Activated naive CD4-positive, alpha-beta T cell treated with anti-CD3 and anti-CD28 coated beads, Interleukin-2, amount 50 U/mL, for 24 hours (primary cell): ENCODE data around the gene TUBGCP5.
"Not testable (repeated sequence)": the region's sequence is repeated elsewhere in the genome, so short reads cannot be mapped to it uniquely, and the experiment has no call there.

Source experiments
- H3K27ac Mint-ChIP-seq: one replicate; pipeline ENCODE4 v1.8.0; 2021; ENCODE audit warnings: mild to moderate bottlenecking, mixed read lengths
- H3K27me3 Mint-ChIP-seq: one replicate; pipeline ENCODE4 v1.8.0; 2021; ENCODE audit warnings: mixed read lengths
- H3K36me3 Mint-ChIP-seq: one replicate; pipeline ENCODE4 v1.8.0; 2021; ENCODE audit warnings: mixed read lengths
- H3K4me1 Mint-ChIP-seq: one replicate; pipeline ENCODE4 v1.8.0; 2021; ENCODE audit warnings: mixed read lengths
- H3K4me3 Mint-ChIP-seq: one replicate; pipeline ENCODE4 v1.8.0; 2021; ENCODE audit warnings: mild to moderate bottlenecking, mixed read lengths
- H3K9me3 Mint-ChIP-seq: one replicate; pipeline ENCODE4 v1.8.0; 2021; ENCODE audit warnings: mixed read lengths

TUBGCP5 gene

GRCh38 chr15:23052522-23052921 is 13.2 kb upstream of the TUBGCP5 start:
- Mint-ChIP-seq H3K27me3 (peaks cover 3% of the 10 kb centered on the region), H3K36me3 (no peaks in the 10 kb centered on the region), H3K27ac (no peak overlapping the region), H3K4me1 (no peaks in the 10 kb centered on the region), H3K4me3 (no peak overlapping the region), H3K9me3 (peaks cover 4% of the 10 kb centered on the region)

DNA sequence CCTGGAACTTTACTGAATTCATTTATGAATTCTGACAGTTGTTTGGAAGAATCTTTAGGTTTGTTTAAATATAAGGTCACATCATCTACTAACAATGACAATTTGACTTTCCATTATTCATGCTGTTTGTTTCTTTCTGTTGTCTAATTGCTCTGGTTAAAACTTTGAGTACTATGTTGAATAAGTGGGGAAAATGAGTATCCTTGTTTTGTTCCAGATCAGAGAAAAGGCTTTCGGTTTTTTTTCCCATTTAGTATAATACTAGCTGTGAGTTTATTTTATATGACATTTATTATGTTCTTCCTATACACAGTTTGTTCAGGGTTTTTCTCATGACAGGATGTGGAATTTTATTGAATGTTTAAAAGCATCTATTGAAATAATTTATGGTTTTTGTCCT is 11.3 kb upstream of the TUBGCP5 start:
- no peaks in the 10 kb centered on the region for H3K4me1 Mint-ChIP-seq
- H3K9me3 Mint-ChIP-seq, result peaks cover 4% of the 10 kb centered on the region
- H3K36me3 Mint-ChIP-seq, result no peaks in the 10 kb centered on the region
- no peak overlapping the region for H3K4me3 Mint-ChIP-seq
- H3K27ac Mint-ChIP-seq, result no peak overlapping the region
- H3K27me3 Mint-ChIP-seq, result peaks cover 3% of the 10 kb centered on the region

DNA sequence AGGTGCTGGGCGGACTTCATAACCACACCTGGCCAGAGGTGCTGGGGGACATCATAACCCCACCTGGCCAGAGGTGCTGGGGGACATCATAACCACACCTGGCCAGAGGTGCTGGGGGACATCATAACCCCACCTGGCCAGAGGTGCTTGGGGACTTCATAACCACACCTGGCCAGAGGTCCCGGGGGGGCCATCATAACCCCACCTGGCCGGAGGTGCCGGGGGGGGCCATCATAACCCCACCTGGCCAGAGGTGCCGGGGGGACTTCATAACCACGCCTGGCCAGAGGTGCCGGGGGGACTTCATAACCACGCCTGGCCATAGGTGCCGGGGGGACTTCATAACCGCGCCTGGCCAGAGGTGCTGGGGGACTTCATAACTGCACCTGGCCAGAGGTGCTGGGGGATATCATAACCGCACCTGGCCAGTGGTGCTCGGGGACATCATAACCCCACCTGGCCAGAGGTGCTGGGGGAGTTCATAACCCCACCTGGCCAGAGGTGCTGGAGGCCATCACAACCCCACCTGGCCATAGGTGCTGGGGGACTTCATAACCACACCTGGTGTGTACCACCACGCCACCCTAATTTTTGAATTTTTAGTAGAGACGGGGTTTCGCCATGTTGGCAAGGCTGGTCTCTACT is 10.7 kb upstream of the TUBGCP5 start:
- H3K27ac Mint-ChIP-seq, result no peak overlapping the region
- H3K4me3 Mint-ChIP-seq, result no peak overlapping the region
- no peaks in the 10 kb centered on the region for H3K36me3 Mint-ChIP-seq
- H3K4me1 Mint-ChIP-seq, result no peaks in the 10 kb centered on the region
- peaks cover 4% of the 10 kb centered on the region for H3K9me3 Mint-ChIP-seq
- peaks cover 3% of the 10 kb centered on the region for H3K27me3 Mint-ChIP-seq

- H3K27me3 Mint-ChIP-seq, H3K36me3 Mint-ChIP-seq, H3K27ac Mint-ChIP-seq, H3K9me3 Mint-ChIP-seq, H3K4me3 Mint-ChIP-seq, H3K4me1 Mint-ChIP-seq: not testable (repeated sequence)
Measured at GRCh38 chr15:23048572-23049282, 9.4 kb upstream of the TUBGCP5 start.

- H3K4me1 Mint-ChIP-seq, H3K36me3 Mint-ChIP-seq, H3K27ac Mint-ChIP-seq, H3K4me3 Mint-ChIP-seq, H3K9me3 Mint-ChIP-seq, H3K27me3 Mint-ChIP-seq: not testable (repeated sequence)
Measured at GRCh38 chr15:23043987-23044386, 4.6 kb upstream of the TUBGCP5 start.

GRCh38 chr15:23043535-23043934 is 4.2 kb upstream of the TUBGCP5 start:
- H3K36me3 Mint-ChIP-seq, H3K4me3 Mint-ChIP-seq, H3K27ac Mint-ChIP-seq, H3K27me3 Mint-ChIP-seq, H3K4me1 Mint-ChIP-seq, H3K9me3 Mint-ChIP-seq: not testable (repeated sequence)

DNA sequence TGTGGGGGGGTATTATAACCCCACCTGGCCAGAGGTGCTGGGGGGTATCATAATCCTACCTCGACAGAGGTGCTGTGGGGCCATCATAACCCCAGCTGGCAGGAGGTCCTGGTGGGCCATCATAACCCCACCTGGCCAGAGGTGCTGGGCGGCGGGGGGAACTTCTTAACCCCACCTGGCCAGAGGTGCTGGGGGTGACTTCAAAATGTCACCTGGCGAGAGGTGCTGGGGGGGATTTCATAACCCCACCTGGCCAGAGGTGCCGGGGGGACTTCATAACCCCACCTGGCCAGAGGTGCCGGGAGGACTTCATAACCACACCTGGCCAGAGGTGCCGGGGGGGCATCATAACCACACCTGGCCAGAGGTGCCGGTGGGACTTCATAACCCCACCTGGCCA is 2.4 kb upstream of the TUBGCP5 start:
- peaks cover 14% of the 10 kb centered on the region for H3K4me1 Mint-ChIP-seq
- H3K27me3 Mint-ChIP-seq, H3K9me3 Mint-ChIP-seq, H3K4me3 Mint-ChIP-seq, H3K27ac Mint-ChIP-seq, H3K36me3 Mint-ChIP-seq: not testable (repeated sequence)

DNA sequence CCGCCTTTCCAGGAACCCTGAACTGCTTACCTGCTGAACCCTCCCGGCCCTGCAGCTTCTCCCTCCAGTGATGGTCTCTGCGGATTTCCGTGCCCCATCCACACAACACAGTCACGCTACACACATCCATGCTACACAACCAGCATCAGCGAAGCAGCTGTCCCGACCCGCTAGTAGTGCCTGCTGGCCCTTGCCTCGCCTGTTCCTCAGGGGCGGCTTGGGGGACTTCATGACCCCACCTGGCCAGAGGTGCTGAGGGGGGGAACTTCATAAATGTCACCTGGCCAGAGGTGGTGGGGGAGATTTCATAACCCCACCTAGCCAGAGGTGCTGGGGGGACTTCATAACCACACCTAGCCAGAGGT is 530 bp upstream of the TUBGCP5 start:
- Mint-ChIP-seq H3K27me3 (no peaks in the 10 kb centered on the region), H3K27ac (peak overlapping the region; percentile 59), H3K4me1 (peaks cover 26% of the 10 kb centered on the region), H3K36me3 (peaks cover 1% of the 10 kb centered on the region), H3K9me3 (no peaks in the 10 kb centered on the region), H3K4me3 (peak overlapping the region; percentile 87)

- H3K27ac Mint-ChIP-seq, result peak overlapping the region; percentile 98
Measured at GRCh38 chr15:23038726-23039142, 635 bp downstream of the TUBGCP5 start.

GRCh38 chr15:23035964-23036566 is 3.3 kb downstream of the TUBGCP5 start:
- H3K36me3 Mint-ChIP-seq, result peaks cover 12% of the 10 kb centered on the region
- H3K9me3 Mint-ChIP-seq, result no peaks in the 10 kb centered on the region
- no peaks in the 10 kb centered on the region for H3K27me3 Mint-ChIP-seq
- peaks cover 33% of the 10 kb centered on the region for H3K4me1 Mint-ChIP-seq
- no peak overlapping the region for H3K27ac Mint-ChIP-seq
- no peak overlapping the region for H3K4me3 Mint-ChIP-seq

More at GRCh38 chr15:23038726-23039142, 635 bp downstream of the TUBGCP5 start:
- no peaks in the 10 kb centered on the region for H3K27me3 Mint-ChIP-seq
- peaks cover 11% of the 10 kb centered on the region for H3K36me3 Mint-ChIP-seq
- H3K9me3 Mint-ChIP-seq, result no peaks in the 10 kb centered on the region
- peaks cover 33% of the 10 kb centered on the region for H3K4me1 Mint-ChIP-seq
- peak overlapping the region; percentile 91 for H3K4me3 Mint-ChIP-seq

DNA sequence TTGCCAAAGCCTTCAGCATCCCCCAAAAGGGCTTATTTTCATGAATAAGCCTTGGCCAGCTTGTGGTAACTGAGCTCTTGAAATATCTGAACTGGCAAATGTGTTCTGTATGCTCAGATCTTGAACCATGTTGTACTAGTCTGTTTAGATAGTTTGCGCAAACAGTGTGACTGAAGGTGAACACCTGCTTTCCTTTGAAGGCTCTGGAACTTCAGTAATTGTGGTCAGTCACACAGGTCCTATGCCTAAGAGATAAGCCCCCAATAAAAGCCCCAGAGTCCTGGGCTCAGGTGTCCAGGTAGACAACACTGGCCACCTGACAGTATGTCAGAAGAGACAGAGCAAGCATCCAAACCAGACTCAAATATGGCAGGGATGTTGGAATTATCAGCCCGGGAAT is 5.4 kb downstream of the TUBGCP5 start:
- Mint-ChIP-seq H3K36me3 (peaks cover 12% of the 10 kb centered on the region), H3K27me3 (no peaks in the 10 kb centered on the region), H3K9me3 (no peaks in the 10 kb centered on the region), H3K4me3 (no peak overlapping the region), H3K27ac (no peak overlapping the region), H3K4me1 (peaks cover 33% of the 10 kb centered on the region)

- Mint-ChIP-seq H3K9me3 (no peaks in the 10 kb centered on the region), H3K4me1 (no peaks in the 10 kb centered on the region), H3K4me3 (no peak overlapping the region), H3K27me3 (no peaks in the 10 kb centered on the region), H3K27ac (no peak overlapping the region), H3K36me3 (peaks cover 18% of the 10 kb centered on the region)
Measured at GRCh38 chr15:23026218-23026617, 13.2 kb downstream of the TUBGCP5 start.

- Mint-ChIP-seq H3K9me3 (no peaks in the 10 kb centered on the region), H3K27ac (no peak overlapping the region), H3K4me1 (no peaks in the 10 kb centered on the region), H3K36me3 (peaks cover 16% of the 10 kb centered on the region), H3K4me3 (no peak overlapping the region), H3K27me3 (no peaks in the 10 kb centered on the region)
Measured at GRCh38 chr15:23022156-23022555, 17.2 kb downstream of the TUBGCP5 start.

DNA sequence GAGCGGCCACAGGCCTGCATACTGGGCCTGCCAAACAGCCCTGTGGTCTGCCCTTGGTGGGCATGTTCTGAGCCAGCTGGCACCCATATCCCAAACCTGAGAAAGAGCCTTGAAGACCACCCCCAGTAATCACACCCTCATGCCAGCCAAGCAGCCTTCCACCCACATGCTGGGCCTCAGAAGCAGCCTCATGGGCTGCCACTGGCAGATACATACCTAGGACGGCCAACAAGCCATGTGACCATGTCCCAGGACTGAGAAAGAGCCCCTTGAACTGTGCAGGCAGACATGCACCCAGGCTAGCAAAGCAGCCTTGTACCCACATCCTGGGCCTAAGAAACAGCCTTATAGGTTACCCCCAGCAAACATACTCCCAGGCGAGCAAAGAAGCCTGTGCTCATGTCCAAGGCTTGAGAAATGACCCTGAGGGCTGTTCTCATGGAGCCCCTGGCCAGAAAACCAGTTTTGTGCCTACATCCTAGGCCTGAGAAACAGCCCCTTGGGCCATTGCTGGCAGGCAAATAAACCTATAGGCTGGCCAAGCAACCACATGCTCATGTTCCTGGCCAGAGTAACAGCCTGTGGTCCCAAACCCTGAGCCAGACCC is 24.9 kb downstream of the TUBGCP5 start:
- Mint-ChIP-seq H3K27me3 (no peaks in the 10 kb centered on the region), H3K4me3 (no peak overlapping the region), H3K4me1 (no peaks in the 10 kb centered on the region), H3K9me3 (no peaks in the 10 kb centered on the region), H3K27ac (no peak overlapping the region), H3K36me3 (peaks cover 13% of the 10 kb centered on the region)

DNA sequence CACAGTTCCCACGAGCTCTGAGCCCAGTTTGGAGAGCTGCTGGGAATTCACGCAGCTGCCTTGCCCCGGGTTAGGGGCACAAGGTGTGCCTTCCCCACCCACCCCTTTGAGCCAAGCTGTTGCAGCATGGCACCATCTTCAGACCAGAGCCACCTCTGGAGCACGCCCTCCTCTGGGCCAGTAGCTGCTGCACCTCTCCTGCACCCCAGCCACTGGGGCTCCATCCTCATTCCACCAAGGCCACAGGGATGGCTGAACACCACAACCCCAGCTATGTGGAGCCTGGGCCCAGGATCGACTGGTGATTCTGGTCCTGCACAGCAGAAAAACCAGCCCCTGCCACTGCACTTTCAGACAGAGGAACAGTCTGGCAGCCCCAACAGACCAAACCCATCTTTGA is 25.7 kb downstream of the TUBGCP5 start:
- Mint-ChIP-seq H3K9me3 (no peaks in the 10 kb centered on the region), H3K4me3 (no peak overlapping the region), H3K27me3 (no peaks in the 10 kb centered on the region), H3K36me3 (peaks cover 15% of the 10 kb centered on the region), H3K27ac (no peak overlapping the region), H3K4me1 (no peaks in the 10 kb centered on the region)

GRCh38 chr15:23012616-23013015 is 26.8 kb downstream of the TUBGCP5 start:
- not testable (repeated sequence) for H3K27me3 Mint-ChIP-seq, H3K9me3 Mint-ChIP-seq, H3K4me1 Mint-ChIP-seq, H3K4me3 Mint-ChIP-seq, H3K27ac Mint-ChIP-seq
- H3K36me3 Mint-ChIP-seq, result peaks cover 18% of the 10 kb centered on the region
